GM15510 (cell line): ENCODE results near the gene ZKSCAN5.

Experiments
- POLR2A ChIP-seq: IDR thresholded peaks from 3 replicates; pipeline ENCODE4 v1.6.1; 2011; ENCODE audit warnings: borderline replicate concordance; ENCODE audit not compliant: insufficient read length; ENCODE audit errors: extremely low read depth

The ZKSCAN5 gene

DNA sequence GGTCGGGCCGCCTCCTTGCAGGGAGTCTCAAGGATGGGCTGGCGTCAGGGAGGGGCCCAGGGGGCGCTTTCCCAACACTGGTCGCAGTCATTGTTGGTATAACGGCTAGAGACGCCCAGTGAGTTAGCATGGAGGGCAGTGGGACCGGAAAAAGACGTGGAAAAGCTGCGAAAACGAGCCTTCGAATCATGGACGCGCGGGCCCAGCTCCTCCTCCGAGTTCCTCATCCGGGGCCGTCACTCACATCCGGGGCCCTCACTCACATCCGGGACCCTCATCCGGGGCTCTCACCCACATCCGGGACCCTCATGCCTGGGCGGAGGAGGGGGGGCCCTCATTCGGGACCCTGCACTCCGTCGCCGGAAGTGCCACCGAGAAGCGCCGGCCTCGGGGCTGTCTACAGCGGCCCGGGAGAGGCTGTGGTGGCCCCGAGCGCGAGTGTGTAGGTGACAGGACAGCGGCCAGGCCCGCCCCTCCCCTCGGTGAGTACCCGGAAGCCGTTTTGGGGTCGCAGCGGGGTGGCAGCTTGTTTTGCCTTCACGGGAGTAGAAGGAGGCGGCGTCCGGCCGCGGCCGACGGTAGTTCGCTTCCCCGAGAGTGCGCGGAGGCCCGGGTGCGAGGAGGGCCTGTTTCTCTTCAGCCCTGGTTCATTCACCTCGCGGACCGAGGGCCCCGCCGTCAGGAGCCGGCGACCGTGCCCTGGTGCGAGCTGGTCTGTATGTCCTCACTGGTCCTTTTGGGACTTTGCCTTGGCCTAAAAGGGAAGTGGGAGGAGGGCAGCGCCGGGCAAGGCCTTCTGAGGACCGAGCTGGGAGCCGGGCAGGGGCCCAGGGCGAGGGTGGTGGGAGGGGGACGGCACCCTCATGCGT is 54.1 kb downstream of the ZKSCAN5 start, which contains the start of gene ZNF655:
Gene ZNF655, plus strand, starts transcription at position 337 of the 869 bp plus-strand sequence. CDS start 1,918 bp downstream, outside the sequence.
- peak; percentile 90 for TF ChIP-seq POLR2A

DNA sequence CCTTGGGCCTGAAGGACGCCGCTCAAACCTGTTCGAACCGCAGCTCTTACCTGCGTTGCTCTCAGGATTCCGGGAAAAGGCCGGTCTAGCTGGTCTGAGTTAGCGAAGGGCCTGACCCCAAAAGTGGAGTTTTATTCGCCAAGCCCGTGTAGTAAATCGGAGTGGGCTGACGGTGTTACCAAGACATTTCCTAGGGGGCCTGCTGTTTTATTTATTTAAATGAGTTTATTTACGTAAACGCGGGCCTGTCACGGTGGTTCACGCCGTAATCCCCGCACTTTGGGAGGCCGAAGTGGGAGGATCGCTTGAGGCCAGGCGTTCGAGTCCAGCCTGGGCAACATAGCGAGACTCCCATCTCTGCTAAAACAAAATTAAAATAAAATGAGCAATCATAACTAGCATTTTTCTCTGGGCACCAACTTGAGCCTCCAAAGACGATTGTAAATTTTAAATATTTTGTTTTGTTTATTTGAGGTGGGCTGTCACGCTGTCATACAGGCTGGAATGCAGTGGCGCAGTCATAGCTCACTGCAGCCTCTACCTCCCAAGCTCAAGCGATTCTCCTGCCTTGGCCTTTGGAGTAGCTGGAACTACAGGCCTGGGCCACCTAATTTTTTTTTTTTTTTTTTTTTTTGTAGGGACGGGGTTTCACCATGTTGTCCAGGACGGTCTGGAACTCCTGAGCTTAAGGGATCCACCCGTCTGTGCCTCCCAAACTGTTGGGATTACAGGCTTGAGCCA is 54.9 kb downstream of the ZKSCAN5 start:
- no peak for TF ChIP-seq POLR2A

DNA sequence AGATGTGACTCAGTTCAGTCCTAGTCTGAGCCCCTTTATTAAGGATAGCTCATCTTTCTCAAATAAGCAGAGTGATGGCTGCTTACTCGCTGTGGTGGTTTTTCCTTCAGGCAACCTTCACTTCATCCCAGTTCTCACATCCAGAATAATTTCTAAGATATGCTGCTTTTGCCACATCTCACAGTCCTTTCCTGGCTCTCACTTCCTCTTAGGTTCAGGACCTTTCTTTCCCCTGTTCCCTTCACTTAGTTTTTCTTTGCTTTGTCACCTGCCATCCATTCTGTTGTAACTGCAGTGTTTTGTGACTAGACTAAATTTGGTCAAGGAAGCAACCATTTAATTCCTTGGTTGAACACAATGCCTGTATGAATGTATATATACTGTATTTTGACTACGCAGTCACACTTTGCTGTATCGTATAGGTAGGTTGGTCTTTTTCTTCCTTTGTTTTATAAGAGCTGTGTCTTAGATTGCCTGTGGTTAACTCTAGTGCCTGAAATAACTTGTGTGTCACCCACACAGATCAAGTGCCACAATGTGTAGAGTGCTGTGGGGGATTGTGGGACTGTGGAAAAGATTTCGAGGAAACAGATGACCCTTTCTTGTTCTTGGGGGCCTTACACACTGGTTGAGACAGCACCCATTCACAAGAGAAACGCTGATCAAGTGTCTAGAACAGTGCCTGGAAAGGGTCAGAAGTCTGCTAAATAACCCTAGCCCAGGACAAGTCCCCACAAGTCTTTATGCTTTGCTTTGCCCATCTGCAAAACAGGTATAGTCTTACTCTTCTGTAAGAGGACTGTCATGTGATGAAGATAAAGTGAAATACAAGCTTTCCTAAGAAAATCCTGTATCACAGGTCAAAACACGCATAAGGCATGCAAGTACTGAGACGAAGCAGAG is 56.6 kb downstream of the ZKSCAN5 start:
- no peak for TF ChIP-seq POLR2A

DNA sequence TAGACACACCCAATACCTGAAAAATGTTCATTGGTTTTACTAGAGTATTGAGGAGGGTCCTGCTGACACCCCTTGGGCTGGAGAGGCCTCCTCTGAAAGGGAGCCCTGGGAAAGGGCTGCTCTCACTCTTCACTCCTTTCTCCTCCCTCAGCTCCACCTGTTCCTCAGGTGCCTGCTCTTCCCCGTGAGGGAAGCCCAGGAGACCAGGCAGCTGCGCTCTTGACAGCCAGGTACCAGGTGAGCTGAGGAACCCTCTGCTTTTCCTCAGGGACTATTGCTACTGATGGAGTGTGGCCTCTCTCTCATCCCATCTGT is 57.2 kb downstream of the ZKSCAN5 start:
- TF ChIP-seq POLR2A: no peak

- no peak for TF ChIP-seq POLR2A
Observed at GRCh38 chr7:99562114-99562784, 57.8 kb downstream of the ZKSCAN5 start.

DNA sequence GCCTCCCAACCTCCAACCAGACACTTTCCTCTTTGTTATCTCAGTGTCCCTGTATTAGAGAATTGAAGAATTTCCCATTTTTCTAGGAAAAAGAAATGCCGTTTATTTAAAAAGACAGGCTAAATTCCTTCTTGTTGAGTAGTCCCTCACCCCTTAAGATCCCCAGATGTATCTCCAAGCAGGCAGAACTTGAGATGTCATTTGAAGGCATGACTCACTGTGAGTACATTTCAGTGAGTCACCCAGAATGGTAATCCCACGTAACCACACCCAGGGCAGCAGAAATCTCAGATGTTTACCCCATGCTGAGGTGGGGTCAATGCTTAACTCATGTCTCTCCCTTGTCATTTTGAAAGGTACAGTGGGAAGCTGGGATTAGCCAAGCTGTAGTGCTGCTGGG is 58.4 kb downstream of the ZKSCAN5 start:
- TF ChIP-seq POLR2A: no peak

- no peak for TF ChIP-seq POLR2A
Observed at GRCh38 chr7:99563650-99564049, 59.2 kb downstream of the ZKSCAN5 start.

DNA sequence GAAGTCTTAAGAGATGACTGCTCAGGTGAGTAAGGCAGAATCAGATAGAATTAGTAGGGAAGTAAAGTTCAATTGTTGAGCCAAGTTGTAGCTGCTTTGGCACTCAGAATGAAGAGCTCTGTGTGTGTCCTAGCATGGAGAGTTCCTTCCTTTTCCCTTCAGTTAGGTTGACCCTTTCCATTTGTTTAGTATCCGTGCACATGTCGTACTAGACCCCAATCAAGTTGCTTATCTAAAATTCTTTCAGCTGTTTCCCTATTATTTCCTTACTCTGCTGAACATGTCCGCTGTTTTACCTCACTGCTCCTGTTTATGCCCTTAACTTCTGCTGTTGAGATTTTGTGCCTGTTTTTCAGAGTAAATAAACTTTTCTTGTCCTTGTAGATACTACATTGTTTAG is 67.3 kb downstream of the ZKSCAN5 start:
- TF ChIP-seq POLR2A: no peak

DNA sequence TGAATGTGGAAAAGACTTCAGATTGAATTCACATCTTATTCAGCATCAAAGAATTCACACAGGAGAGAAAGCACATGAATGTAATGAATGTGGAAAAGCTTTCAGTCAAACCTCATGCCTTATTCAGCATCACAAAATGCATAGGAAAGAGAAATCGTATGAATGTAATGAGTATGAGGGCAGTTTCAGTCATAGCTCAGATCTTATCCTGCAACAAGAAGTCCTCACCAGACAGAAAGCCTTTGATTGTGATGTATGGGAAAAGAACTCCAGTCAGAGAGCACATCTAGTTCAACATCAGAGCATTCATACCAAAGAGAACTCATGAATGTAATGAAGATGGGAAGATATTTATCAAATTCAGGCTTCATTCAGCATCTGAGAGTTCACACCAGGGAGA is 68.8 kb downstream of the ZKSCAN5 start:
- no peak for TF ChIP-seq POLR2A

DNA sequence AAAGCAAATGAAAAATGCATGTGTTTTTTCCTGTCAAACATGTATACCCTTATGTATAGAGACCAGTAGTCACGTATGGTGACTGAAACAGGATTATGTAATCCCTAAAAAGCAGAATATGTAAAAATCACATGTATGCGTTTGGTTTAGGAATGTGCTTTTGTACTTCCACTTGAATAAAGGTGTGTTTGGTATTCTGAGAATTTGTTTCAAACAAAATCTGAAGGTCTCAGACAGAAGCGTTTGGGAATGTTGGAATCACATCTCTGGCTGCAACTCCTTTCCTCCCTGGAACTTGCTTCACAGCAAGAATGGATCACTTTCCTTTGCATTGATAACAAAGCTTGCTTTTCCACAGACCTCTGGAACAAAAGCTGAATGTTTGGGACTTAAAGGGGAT is 71.8 kb downstream of the ZKSCAN5 start:
- TF ChIP-seq POLR2A: no peak

DNA sequence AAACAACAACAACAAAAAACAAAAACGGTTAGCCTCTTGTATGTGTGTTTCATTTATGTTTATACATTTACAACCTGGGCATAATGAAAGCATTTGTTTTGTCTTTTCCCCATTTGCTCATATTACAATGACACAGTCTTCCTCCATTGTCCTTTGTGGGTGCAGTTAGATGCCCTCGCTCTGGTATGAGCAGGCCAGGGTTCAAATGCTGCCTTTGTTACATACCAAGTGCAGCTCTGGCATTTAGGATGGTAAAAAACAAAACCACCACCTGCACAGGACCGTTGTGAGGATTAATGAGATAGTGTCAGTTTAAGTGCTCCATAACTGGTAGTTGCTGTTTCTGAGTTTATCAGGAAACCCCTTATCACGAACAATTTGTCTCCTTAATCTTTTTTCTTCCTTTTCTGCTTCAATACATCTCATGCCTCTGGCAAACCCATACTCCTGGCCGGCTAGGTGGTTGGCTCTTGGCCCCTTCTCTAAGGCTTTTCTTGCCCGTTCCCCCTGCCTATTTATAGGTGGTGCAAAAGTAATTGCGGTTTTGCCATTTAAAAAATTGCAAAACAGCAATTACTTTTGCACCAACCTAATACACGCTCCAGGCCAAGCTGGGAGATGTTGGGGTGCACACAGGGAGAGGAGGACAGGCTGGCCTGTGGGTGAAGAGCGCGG is 75.0 kb downstream of the ZKSCAN5 start:
- no peak for TF ChIP-seq POLR2A

- no peak for TF ChIP-seq POLR2A
Observed at GRCh38 chr7:99579956-99580777, 75.7 kb downstream of the ZKSCAN5 start.
